Measurements from ENCODE around the gene ZNF787. TPM values are rescaled to one million over a fixed set of nuclear protein-coding genes. Genes with fewer than 3 reads are reported as not detected.
A peak's percentile ranks its signal among the peaks of the same experiment; 100 is the strongest.

The ZNF787 gene
- total and polyA plus RNA-seq, 2 of the 13 experiments (the other 11 are each of a cell fraction or from before 2014, with no cell fraction given) = 15.1 to 42.8 TPM

DNA sequence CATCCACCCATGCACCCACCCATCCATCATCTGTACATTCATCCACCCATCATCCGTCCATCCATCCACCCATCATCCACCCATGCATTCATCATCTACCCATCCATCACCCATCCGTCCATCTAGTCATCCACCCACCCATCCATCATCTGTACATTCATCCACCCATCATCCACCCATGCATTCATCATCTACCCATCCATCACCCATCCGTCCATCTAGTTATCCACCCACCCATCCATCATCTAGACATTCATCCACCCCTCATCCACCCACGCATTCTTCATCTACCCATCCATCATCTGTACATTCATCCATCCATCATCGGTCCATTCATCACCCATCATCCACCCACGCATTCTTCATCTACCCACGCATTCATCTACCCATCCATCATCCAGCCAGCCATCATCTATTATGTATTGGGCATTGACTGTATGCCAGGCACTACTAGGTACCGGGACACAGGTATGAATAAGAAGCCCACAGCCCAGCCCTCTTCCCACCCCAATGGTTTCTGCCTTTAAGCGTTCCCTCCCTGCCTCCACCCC, 38.0 kb upstream of the ZNF787 start (continued):
- 0 out of 2 replicates have a peak, but pooled peaks have one; percentile 31 for TF ChIP-seq ARNT (IDR thresholded peaks at IDR 0.05)
- no peak for TF ChIP-seq FOXK1 (CRISPR knock-in tag; IDR thresholded peaks at IDR 0.05; ENCODE audit: borderline replicate concordance, low read depth)
- TF ChIP-seq, protein P1, sequence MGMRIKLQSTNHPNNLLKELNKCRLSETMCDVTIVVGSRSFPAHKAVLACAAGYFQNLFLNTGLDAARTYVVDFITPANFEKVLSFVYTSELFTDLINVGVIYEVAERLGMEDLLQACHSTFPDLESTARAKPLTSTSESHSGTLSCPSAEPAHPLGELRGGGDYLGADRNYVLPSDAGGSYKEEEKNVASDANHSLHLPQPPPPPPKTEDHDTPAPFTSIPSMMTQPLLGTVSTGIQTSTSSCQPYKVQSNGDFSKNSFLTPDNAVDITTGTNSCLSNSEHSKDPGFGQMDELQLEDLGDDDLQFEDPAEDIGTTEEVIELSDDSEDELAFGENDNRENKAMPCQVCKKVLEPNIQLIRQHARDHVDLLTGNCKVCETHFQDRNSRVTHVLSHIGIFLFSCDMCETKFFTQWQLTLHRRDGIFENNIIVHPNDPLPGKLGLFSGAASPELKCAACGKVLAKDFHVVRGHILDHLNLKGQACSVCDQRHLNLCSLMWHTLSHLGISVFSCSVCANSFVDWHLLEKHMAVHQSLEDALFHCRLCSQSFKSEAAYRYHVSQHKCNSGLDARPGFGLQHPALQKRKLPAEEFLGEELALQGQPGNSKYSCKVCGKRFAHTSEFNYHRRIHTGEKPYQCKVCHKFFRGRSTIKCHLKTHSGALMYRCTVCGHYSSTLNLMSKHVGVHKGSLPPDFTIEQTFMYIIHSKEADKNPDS (CRISPR knock-in tag; IDR thresholded peaks at IDR 0.05) = no peak
- TF ChIP-seq CREB1 (IDR thresholded peaks at IDR 0.05) = peak; percentile 45; the same call in 1 of the 2 replicates
- no peak for TF ChIP-seq CREB1 (CRISPR knock-in tag; IDR thresholded peaks at IDR 0.05)

DNA sequence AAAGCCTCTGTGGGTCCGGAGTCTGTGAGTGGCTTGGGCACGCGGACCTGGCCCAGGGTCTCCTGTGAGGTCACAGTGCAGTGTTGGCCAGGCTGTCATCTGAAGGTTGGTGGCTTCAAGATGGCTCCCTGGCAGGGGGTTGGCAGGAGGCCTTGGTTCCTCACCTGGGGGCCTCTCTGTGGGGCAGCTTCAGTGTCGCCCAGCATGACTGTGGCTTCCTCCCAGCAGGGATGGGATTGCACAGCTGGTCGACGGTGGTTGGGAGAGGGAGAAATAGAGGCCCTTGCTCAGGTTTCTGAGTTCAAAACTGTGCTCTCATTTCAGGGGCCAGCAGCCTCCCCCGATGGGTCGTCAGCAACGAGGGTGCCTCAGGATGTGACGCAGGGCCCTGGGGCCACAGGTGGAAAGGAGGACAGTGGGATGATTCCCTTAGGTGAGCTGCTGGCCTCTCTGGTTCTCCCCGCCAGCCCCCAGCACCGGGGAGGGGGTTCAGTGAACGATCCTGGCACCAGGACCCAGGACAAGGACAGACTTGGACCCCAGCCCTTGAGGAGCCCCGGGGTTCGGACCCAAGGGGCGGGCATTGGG, 37.2 kb upstream of the ZNF787 start:
- no peak overlapping the region for H3K27ac ChIP-seq (ENCODE audit: extremely low read length, insufficient read depth, low read length)
- FAIRE-seq (no peak), DNase-seq (ENCODE audit: low spot score) (no peak), ATAC-seq (no peak)
- TF ChIP-seq POLR2A (IDR thresholded peaks at IDR 0.05; ENCODE audit: insufficient read depth in 1 of 2, low read depth in 2 of 2, low read length in 2 of 2) (0 out of 4 replicates have a peak, but pooled peaks of 1 of the 2 experiments have one; percentile 18), RBFOX2 (IDR thresholded peaks at IDR 0.05; ENCODE audit: low read depth, low read length) (peak; percentile 31; the same call in 1 of the 2 replicates), POLR2G (IDR thresholded peaks at IDR 0.05; ENCODE audit: low read depth, low read length) (0 out of 2 replicates have a peak, but pooled peaks have one; percentile 32), RBM22 (optimal IDR thresholded peaks at IDR 0.05; ENCODE audit: low read length) (peak; percentile 56), NFATC3 (CRISPR knock-in tag; IDR thresholded peaks at IDR 0.05) (no peak), AGO2 (optimal IDR thresholded peaks at IDR 0.05; ENCODE audit: low read depth, low read length) (peak; percentile 85)
- TF ChIP-seq, protein P2, sequence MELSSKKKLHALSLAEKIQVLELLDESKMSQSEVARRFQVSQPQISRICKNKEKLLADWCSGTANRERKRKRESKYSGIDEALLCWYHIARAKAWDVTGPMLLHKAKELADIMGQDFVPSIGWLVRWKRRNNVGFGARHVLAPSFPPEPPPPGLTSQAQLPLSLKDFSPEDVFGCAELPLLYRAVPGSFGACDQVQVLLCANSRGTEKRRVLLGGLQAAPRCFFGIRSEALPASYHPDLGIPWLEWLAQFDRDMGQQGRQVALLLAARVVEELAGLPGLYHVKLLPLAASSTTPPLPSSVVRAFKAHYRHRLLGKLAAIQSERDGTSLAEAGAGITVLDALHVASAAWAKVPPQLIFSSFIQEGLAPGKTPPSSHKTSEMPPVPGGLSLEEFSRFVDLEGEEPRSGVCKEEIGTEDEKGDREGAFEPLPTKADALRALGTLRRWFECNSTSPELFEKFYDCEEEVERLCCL (CRISPR knock-in tag; IDR thresholded peaks at IDR 0.05; ENCODE audit: borderline replicate concordance) = no peak
- no peak overlapping the region for H2AFZ ChIP-seq (ENCODE audit: low read length)
- intact Hi-C loops (cut with micrococcal nuclease; ENCODE audit: unreplicated experiment) = no loop called here
- no TSS peak for BruUV-seq (replicated peaks)
- H3K4me3 ChIP-seq (replicated peaks in 1 of 3; ENCODE audit: insufficient read depth in 1 of 3, low read depth in 2 of 3, low read length in 3 of 3) = no peak overlapping the region
- H3K4me1 ChIP-seq (ENCODE audit: insufficient read depth, low read length) = peaks cover 18% of the 10 kb centered on the region
- in situ Hi-C loops (cut with HindIII; ENCODE audit: extremely low pct_ligation_motif_present, low pct_unique_long_range_greater_than_20kb) = no loop called here
- H3K9me3 ChIP-seq (ENCODE audit: low read length) = no peaks in the 10 kb centered on the region
- H3K4me2 ChIP-seq (ENCODE audit: low read depth, low read length) = no peak overlapping the region
- no CpG with 5 or more reads among the region's 16 CpGs for WGBS (ENCODE audit: low lambda C conversion rate)
- H4K20me1 ChIP-seq (ENCODE audit: insufficient read depth, low read length) = peaks cover 5% of the 10 kb centered on the region; the same call in 1 of the 2 replicates
- no peaks in the 10 kb centered on the region for H3K27me3 ChIP-seq (ENCODE audit: control insufficient read depth in 1 of 2, insufficient read depth in 2 of 2, low read length in 2 of 2)
- POLR2A ChIA-PET = interaction anchor here (2.2 kb wide), 1 partner anchor 16 kb away, joined by 19 read pairs; the partner anchor contains the start of gene ZNF444
- no peak overlapping the region for H3K9ac ChIP-seq (ENCODE audit: insufficient read depth, low read depth, low read length)
- CTCF ChIA-PET (ENCODE audit: low intra/inter-chr PET ratio, low total read pairs) = no interaction called here
- H3K79me2 ChIP-seq (ENCODE audit: insufficient read depth, low read length) = peaks cover 7% of the 10 kb centered on the region
- peaks cover 20 to 53% of the 10 kb centered on the region in 2 experiments for H3K36me3 ChIP-seq (replicated peaks in 1 of 2; ENCODE audit: control insufficient read depth in 1 of 2, insufficient read depth in 2 of 2, low read length in 2 of 2)

Measured in HepG2 (cell line).